ENCODE results near the gene SFMBT2. TPM values are rescaled to one million over a fixed set of nuclear protein-coding genes. Genes with fewer than 3 reads are reported as not detected.
A peak's percentile ranks its signal among the peaks of the same experiment; 100 is the strongest.

SFMBT2 gene
- total and polyA plus RNA-seq, 2 of the 13 experiments (the other 11 are each of a cell fraction or from before 2014, with no cell fraction given): 0.01 to 0.02 TPM

DNA sequence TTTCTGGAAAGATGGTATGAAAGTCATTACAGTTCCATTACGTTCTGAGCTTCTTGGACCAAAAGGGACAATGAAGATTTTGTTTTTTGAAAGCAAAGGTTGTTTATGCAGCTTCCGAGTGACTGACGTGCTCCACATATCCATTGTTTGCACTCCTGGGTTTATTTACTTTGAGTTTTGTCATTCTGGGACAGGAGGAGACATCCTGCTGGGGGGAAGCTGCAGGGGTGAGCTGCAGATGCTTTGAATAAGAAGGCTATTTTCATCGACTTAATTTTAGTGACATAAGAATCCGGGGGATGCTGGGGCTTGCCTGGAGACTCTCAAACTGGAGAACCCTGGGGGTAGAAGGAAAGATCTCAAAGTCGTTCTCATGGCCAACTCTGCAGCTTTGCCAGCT, 12.7 kb upstream of the SFMBT2 start:
- Histone ChIP-seq H3K36me3 (replicated peaks in 1 of 2; ENCODE audit: control insufficient read depth in 1 of 2, insufficient read depth in 2 of 2, low read length in 2 of 2) (no peaks in the 10 kb centered on the region), H3K4me1 (ENCODE audit: insufficient read depth, low read length) (peaks cover 6% of the 10 kb centered on the region; the same call in 1 of the 2 replicates), H2AFZ (ENCODE audit: low read length) (no peak overlapping the region), H4K20me1 (ENCODE audit: insufficient read depth, low read length) (no peaks in the 10 kb centered on the region), H3K27me3 (ENCODE audit: control insufficient read depth in 1 of 2, insufficient read depth in 2 of 2, low read length in 2 of 2) (peaks cover 0 to 13% of the 10 kb centered on the region in 2 experiments; a peak in 2 of 5 replicates), H3K4me3 (replicated peaks in 1 of 3; ENCODE audit: insufficient read depth in 1 of 3, low read depth in 2 of 3, low read length in 3 of 3) (no peak overlapping the region), H3K4me2 (ENCODE audit: low read depth, low read length) (no peak overlapping the region), H3K9me3 (ENCODE audit: low read length) (no peaks in the 10 kb centered on the region), H3K9ac (ENCODE audit: insufficient read depth, low read depth, low read length) (no peak overlapping the region), H3K79me2 (ENCODE audit: insufficient read depth, low read length) (no peaks in the 10 kb centered on the region), H3K27ac (ENCODE audit: extremely low read length, insufficient read depth, low read length) (no peak overlapping the region)
- ChIA-PET POLR2A (no interaction called here), CTCF (ENCODE audit: low intra/inter-chr PET ratio, low total read pairs) (no interaction called here)
- no TSS peak for BruUV-seq (replicated peaks)
- TF ChIP-seq SOX5 (CRISPR knock-in tag; IDR thresholded peaks at IDR 0.05; ENCODE audit: borderline replicate concordance) (peak; percentile 38; the same call in 1 of the 2 replicates), SOX13 (IDR thresholded peaks at IDR 0.05) (no peak), SOX13 (CRISPR knock-in tag; conservative IDR thresholded peaks at IDR 0.05 in 1 of 2, IDR thresholded peaks at IDR 0.05 in 1 of 2) (0 out of 4 replicates have a peak, but pooled peaks of 1 of the 2 experiments have one; percentile 22), ZNF292 (CRISPR knock-in tag; IDR thresholded peaks at IDR 0.05; ENCODE audit: borderline replicate concordance, low read depth) (no peak)
- no peak for DNase-seq (ENCODE audit: low spot score)
- 10% methylated on average over 6 of the region's 6 CpGs for WGBS (ENCODE audit: low lambda C conversion rate)
- in situ Hi-C loops (cut with HindIII; ENCODE audit: extremely low pct_ligation_motif_present, low pct_unique_long_range_greater_than_20kb): no loop called here
- no peak for FAIRE-seq
- intact Hi-C loops (cut with micrococcal nuclease; ENCODE audit: unreplicated experiment): no loop called here
- ATAC-seq: no peak

DNA sequence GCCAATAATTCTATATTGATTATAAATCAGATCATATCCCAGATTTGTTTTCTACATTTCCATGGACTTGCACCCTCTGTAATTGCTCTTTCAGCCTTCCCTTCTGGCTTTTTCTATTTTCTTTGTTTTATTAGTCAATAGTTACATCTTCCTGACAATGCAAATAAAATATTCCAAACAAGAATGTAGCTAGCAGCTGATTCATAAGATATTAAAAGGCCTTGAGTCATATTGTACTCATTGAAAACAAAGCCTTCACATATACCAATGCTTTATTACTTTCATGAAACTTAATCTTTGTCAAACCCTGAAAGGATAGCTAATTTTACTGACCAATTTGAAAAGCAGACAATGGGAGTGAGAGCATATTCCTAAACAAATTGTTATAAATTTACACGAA, 10.7 kb upstream of the SFMBT2 start:
- Histone ChIP-seq H3K4me2 (ENCODE audit: low read depth, low read length) (no peak overlapping the region), H4K20me1 (ENCODE audit: insufficient read depth, low read length) (no peaks in the 10 kb centered on the region), H3K27me3 (ENCODE audit: control insufficient read depth in 1 of 2, insufficient read depth in 2 of 2, low read length in 2 of 2) (peaks cover 0 to 13% of the 10 kb centered on the region in 2 experiments; a peak in 2 of 5 replicates), H3K4me1 (ENCODE audit: insufficient read depth, low read length) (peaks cover 6% of the 10 kb centered on the region; the same call in 1 of the 2 replicates), H3K27ac (ENCODE audit: extremely low read length, insufficient read depth, low read length) (no peak overlapping the region), H3K79me2 (ENCODE audit: insufficient read depth, low read length) (no peaks in the 10 kb centered on the region), H2AFZ (ENCODE audit: low read length) (no peak overlapping the region), H3K4me3 (replicated peaks in 1 of 3; ENCODE audit: insufficient read depth in 1 of 3, low read depth in 2 of 3, low read length in 3 of 3) (no peak overlapping the region), H3K9me3 (ENCODE audit: low read length) (no peaks in the 10 kb centered on the region), H3K36me3 (replicated peaks in 1 of 2; ENCODE audit: control insufficient read depth in 1 of 2, insufficient read depth in 2 of 2, low read length in 2 of 2) (no peaks in the 10 kb centered on the region), H3K9ac (ENCODE audit: insufficient read depth, low read depth, low read length) (no peak overlapping the region)
- DNase-seq (ENCODE audit: low spot score): no peak
- intact Hi-C loops (cut with micrococcal nuclease; ENCODE audit: unreplicated experiment) (no loop called here), in situ Hi-C loops (cut with HindIII; ENCODE audit: extremely low pct_ligation_motif_present, low pct_unique_long_range_greater_than_20kb) (no loop called here)
- ChIA-PET CTCF (ENCODE audit: low intra/inter-chr PET ratio, low total read pairs) (no interaction called here), POLR2A (no interaction called here)
- TF ChIP-seq, protein P1, sequence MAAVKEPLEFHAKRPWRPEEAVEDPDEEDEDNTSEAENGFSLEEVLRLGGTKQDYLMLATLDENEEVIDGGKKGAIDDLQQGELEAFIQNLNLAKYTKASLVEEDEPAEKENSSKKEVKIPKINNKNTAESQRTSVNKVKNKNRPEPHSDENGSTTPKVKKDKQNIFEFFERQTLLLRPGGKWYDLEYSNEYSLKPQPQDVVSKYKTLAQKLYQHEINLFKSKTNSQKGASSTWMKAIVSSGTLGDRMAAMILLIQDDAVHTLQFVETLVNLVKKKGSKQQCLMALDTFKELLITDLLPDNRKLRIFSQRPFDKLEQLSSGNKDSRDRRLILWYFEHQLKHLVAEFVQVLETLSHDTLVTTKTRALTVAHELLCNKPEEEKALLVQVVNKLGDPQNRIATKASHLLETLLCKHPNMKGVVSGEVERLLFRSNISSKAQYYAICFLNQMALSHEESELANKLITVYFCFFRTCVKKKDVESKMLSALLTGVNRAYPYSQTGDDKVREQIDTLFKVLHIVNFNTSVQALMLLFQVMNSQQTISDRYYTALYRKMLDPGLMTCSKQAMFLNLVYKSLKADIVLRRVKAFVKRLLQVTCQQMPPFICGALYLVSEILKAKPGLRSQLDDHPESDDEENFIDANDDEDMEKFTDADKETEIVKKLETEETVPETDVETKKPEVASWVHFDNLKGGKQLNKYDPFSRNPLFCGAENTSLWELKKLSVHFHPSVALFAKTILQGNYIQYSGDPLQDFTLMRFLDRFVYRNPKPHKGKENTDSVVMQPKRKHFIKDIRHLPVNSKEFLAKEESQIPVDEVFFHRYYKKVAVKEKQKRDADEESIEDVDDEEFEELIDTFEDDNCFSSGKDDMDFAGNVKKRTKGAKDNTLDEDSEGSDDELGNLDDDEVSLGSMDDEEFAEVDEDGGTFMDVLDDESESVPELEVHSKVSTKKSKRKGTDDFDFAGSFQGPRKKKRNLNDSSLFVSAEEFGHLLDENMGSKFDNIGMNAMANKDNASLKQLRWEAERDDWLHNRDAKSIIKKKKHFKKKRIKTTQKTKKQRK (IDR thresholded peaks at IDR 0.05; ENCODE audit: low read length): no peak
- TF ChIP-seq NR3C1 (CRISPR knock-in tag; IDR thresholded peaks at IDR 0.05): no peak
- TF ChIP-seq HES4 (CRISPR knock-in tag; IDR thresholded peaks at IDR 0.05; ENCODE audit: borderline replicate concordance): no peak
- no peak for TF ChIP-seq ZNF614 (CRISPR knock-in tag; IDR thresholded peaks at IDR 0.05; ENCODE audit: borderline replicate concordance)
- no TSS peak for BruUV-seq (replicated peaks)
- FAIRE-seq: no peak
- no peak for ATAC-seq
- WGBS (ENCODE audit: low lambda C conversion rate): 5% methylated on average over 1 of the region's 1 CpG

Measured in HepG2 (cell line).